ENCODE measurements around the gene TMEM101.

DNA sequence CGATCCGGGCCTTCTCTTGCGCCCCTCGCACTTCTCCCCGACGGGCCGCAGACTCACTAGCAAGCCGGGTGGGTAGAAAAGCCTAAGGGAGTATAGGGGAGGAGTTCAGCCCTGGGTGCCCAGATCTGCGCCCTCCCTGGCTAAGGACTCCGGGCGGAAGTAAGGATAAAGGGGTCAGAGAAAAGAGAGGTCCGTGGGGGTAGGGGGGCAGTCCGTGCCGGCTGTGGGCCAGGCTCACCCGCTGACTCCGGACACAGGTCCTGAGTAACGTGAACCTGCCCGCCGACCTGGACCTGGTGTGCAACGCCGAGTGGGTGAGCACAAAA lies 8.5 kb downstream of the TMEM101 start:
- TF ChIP-seq, protein P1, sequence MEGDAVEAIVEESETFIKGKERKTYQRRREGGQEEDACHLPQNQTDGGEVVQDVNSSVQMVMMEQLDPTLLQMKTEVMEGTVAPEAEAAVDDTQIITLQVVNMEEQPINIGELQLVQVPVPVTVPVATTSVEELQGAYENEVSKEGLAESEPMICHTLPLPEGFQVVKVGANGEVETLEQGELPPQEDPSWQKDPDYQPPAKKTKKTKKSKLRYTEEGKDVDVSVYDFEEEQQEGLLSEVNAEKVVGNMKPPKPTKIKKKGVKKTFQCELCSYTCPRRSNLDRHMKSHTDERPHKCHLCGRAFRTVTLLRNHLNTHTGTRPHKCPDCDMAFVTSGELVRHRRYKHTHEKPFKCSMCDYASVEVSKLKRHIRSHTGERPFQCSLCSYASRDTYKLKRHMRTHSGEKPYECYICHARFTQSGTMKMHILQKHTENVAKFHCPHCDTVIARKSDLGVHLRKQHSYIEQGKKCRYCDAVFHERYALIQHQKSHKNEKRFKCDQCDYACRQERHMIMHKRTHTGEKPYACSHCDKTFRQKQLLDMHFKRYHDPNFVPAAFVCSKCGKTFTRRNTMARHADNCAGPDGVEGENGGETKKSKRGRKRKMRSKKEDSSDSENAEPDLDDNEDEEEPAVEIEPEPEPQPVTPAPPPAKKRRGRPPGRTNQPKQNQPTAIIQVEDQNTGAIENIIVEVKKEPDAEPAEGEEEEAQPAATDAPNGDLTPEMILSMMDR (IDR thresholded peaks at IDR 0.05 in 2 of 3, conservative IDR thresholded peaks at IDR 0.05 in 1 of 3; ENCODE audit: control insufficient read depth in 2 of 3, extremely low read depth in 1 of 3, insufficient read depth in 1 of 3, low read depth in 3 of 3, low read length in 3 of 3), result no peak
- TF ChIP-seq SMAD5 (IDR thresholded peaks at IDR 0.05; ENCODE audit: low read depth) (no peak), HDAC6 (IDR thresholded peaks at IDR 0.05; ENCODE audit: unreplicated experiment) (no peak), NBN (IDR thresholded peaks at IDR 0.05) (no peak), NRF1 (conservative IDR thresholded peaks at IDR 0.05; ENCODE audit: low read depth, low read length) (no peak), RAD21 (IDR thresholded peaks at IDR 0.05; ENCODE audit: insufficient read depth, low read depth, low read length) (no peak), SRF (IDR thresholded peaks at IDR 0.05; ENCODE audit: low read depth in 2 of 2, low read length in 2 of 2) (no peak), EZH2 (IDR thresholded peaks at IDR 0.05; ENCODE audit: borderline replicate concordance, control insufficient read depth, low read depth, low read length) (peak; percentile 51; the same call in 1 of the 2 replicates), SIN3A (IDR thresholded peaks at IDR 0.05; ENCODE audit: low read depth, low read length) (no peak), ESRRA (IDR thresholded peaks at IDR 0.05; ENCODE audit: low read length) (no peak), KAT2A (conservative IDR thresholded peaks at IDR 0.05; ENCODE audit: control insufficient read depth, low read depth, low read length) (no peak), SMC3 (IDR thresholded peaks at IDR 0.05; ENCODE audit: borderline replicate concordance, low read length) (no peak), FOXM1 (IDR thresholded peaks at IDR 0.05; ENCODE audit: low read depth, low read length) (no peak)
- TF ChIP-seq, protein P2, sequence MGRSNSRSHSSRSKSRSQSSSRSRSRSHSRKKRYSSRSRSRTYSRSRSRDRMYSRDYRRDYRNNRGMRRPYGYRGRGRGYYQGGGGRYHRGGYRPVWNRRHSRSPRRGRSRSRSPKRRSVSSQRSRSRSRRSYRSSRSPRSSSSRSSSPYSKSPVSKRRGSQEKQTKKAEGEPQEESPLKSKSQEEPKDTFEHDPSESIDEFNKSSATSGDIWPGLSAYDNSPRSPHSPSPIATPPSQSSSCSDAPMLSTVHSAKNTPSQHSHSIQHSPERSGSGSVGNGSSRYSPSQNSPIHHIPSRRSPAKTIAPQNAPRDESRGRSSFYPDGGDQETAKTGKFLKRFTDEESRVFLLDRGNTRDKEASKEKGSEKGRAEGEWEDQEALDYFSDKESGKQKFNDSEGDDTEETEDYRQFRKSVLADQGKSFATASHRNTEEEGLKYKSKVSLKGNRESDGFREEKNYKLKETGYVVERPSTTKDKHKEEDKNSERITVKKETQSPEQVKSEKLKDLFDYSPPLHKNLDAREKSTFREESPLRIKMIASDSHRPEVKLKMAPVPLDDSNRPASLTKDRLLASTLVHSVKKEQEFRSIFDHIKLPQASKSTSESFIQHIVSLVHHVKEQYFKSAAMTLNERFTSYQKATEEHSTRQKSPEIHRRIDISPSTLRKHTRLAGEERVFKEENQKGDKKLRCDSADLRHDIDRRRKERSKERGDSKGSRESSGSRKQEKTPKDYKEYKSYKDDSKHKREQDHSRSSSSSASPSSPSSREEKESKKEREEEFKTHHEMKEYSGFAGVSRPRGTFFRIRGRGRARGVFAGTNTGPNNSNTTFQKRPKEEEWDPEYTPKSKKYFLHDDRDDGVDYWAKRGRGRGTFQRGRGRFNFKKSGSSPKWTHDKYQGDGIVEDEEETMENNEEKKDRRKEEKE (IDR thresholded peaks at IDR 0.05), result no peak
